Suprapubic skin (tissue), 4 donors: ENCODE data around the gene B3GALT5.

ENCODE experiments used
- CTCF ChIP-seq, 2 donors: fragments of 200-600 bp in 1 of 2; fragments of 450-650 bp in 1 of 2; sonication (generic) in 1 of 2; IDR thresholded peaks; one replicate each; pipeline ENCODE4 v1.5.1; 2016 to 2019; ENCODE audit warnings: antibody characterized with exemption in 2 of 2, mild to moderate bottlenecking in 1 of 2, moderate library complexity in 1 of 2
- POLR2A ChIP-seq, 2 donors: fragments of 450-650 bp; IDR thresholded peaks; one replicate each; pipeline ENCODE4 v1.6.1; 2017; ENCODE audit warnings: antibody characterized with exemption in 2 of 2, mild to moderate bottlenecking in 2 of 2, moderate library complexity in 2 of 2
- POLR2AphosphoS5 ChIP-seq, 3 donors: sonication (generic); formaldehyde crosslinking; IDR thresholded peaks; one replicate each; pipeline ENCODE4 v1.6.1; 2017; ENCODE audit warnings: antibody characterized with exemption in 3 of 3

GRCh38 chr21:39669485-39669884 lies 56.7 kb downstream of the B3GALT5 start:
- TF ChIP-seq POLR2AphosphoS5 (IDR thresholded peaks at IDR 0.05) (no peak), CTCF (IDR thresholded peaks at IDR 0.05) (no peak), POLR2A (IDR thresholded peaks at IDR 0.05) (no peak)
